Ovary (tissue), 9 donors: ENCODE measurements around the gene GNG11. TPM values are rescaled to one million over a fixed set of nuclear protein-coding genes. Genes with fewer than 3 reads are reported as not detected.

Experiments
- DNase-seq, 5 donors: peaks; one replicate each; pipeline ENCODE4 v3.0.0-alpha.2; 2019 to 2020
- H3K27ac ChIP-seq, 2 donors: fragments of 200-600 bp; one replicate each; pipeline versions ENCODE4 v1.5.1 to v1.8.0; 2019 to 2022
- H3K27me3 ChIP-seq: fragments of 200-600 bp; one replicate; pipeline ENCODE4 v1.8.0; 2022
- H3K36me3 ChIP-seq: fragments of 200-600 bp; sonication (generic); one replicate; pipeline ENCODE4 v1.5.1; 2019
- H3K4me1 ChIP-seq: one replicate; pipeline ENCODE4 v1.8.1; 2013; ENCODE audit warnings: mild to moderate bottlenecking, moderate library complexity; ENCODE audit not compliant: insufficient read depth
- H3K4me3 ChIP-seq: fragments of 200-600 bp; sonication (generic); one replicate; pipeline ENCODE4 v1.5.1; 2017
- H3K9me3 ChIP-seq, 2 donors: fragments of 200-600 bp in 1 of 2; sonication (generic) in 1 of 2; one replicate each; pipeline versions ENCODE4 v1.5.1 to v1.8.1; 2013 to 2019; ENCODE audit warnings: mild to moderate bottlenecking in 1 of 2, moderate library complexity in 1 of 2
- EP300 ChIP-seq: sonication (generic); formaldehyde crosslinking; IDR thresholded peaks from one replicate; pipeline ENCODE4 v1.6.1; 2017; ENCODE audit warnings: antibody characterized with exemption
- POLR2A ChIP-seq: fragments of 450-650 bp; IDR thresholded peaks from one replicate; pipeline ENCODE4 v1.6.1; 2017; ENCODE audit warnings: antibody characterized with exemption, mild to moderate bottlenecking, moderate library complexity
- whole genome bisulfite sequencing, 3 donors: extraction: QIAGEN DNeasy Blood & Tissue Kit in 1 of 3; methylation state at CpG; one replicate each; pipeline versions ENCODE4 v1.1.5 to v1.1.7; 2013 to 2017; 5-methylcytosine and 5-hydroxymethylcytosine counted together
- intact Hi-C, 4 donors: fragments of 100-400 bp; cut with DNase I; formaldehyde crosslinking; loops; one replicate each; pipeline versions ENCODE4 v1.11.0 to v1.15.1; 2022 to 2023
- polyA plus RNA-seq, 2 donors: library from polyadenylated mRNA; stranded (reverse); fragments of 200-250 nt in 1 of 2; fragments of 350-450 nt in 1 of 2; fragmentation: Illumina TruSeq in 1 of 2; extraction: RNeasy Lipid Tissue Mini Kit (QIAGEN cat#74804) in 1 of 2; gene quantifications; one replicate each; pipeline ENCODE4 v1.2.3, GENCODE V29; 2013 to 2014
- total RNA-seq, 7 donors: library from RNA; depleted of rRNA in 2 of 7; stranded (reverse); fragments of >200 nt in 2 of 7; fragmentation: NEBNext Ultra II Directional in 3 of 7; extraction: Animal tissue kit (Norgen Biotek cat#: 25700) in 3 of 7; gene quantifications; one replicate each; pipeline versions ENCODE4 v1.1.0 to v1.2.4, GENCODE V29; 2016 to 2023
- TF ChIP-seq, protein P1 (sequence below), 3 donors: fragments of 450-650 bp in 2 of 3; fragments of 200-600 bp in 1 of 3; IDR thresholded peaks; one replicate each; pipeline versions ENCODE4 v1.5.1 to v1.8.0; 2016 to 2022; ENCODE audit warnings: antibody characterized with exemption in 3 of 3, mild to moderate bottlenecking in 1 of 3
- donor health status: DM: no; HTN: no; CAD: no; lungs with moderate emphysema.
- donor health status: DM: no; HTN: no; CAD: no.
- donor health status: Bipolar disorder and iron deficiency.
- donor health status: DM: yes; HTN: yes; CAD: no.
- donor health status: DM: no; HTN: no; CAD: no.
- donor health status: DM: yes; HTN: yes; CAD: no.

GNG11 gene
- total and polyA plus RNA-seq, 9 donors, result 34.8 to 81.0 (median 46.4) TPM

DNA sequence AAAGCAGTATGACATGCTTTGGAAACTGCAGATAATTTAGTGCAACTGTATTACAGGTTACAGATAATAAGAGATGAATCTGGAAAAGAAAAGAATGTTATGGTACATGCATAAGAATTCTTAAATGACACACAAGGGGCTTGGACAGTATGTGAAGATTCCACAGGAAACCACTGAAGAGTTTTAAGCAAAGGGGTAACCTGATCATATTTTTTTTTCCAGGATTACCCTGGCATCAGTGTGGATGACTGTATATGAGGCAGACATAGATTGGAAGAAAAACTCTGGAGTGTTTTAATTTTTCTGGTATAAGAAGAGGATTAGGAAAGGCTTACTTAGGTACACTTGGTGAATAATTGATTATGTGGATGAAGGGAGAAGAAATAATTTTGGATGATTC is 39.1 kb upstream of the GNG11 start:
- intact Hi-C loops, result no loop called here
- H3K9me3 ChIP-seq, result no peaks in the 10 kb centered on the region
- H3K27ac ChIP-seq, result no peak overlapping the region
- no peaks in the 10 kb centered on the region for H3K4me1 ChIP-seq
- no peaks in the 10 kb centered on the region for H3K36me3 ChIP-seq
- DNase-seq, result no peak
- H3K27me3 ChIP-seq, result no peaks in the 10 kb centered on the region
- TF ChIP-seq, protein P1, sequence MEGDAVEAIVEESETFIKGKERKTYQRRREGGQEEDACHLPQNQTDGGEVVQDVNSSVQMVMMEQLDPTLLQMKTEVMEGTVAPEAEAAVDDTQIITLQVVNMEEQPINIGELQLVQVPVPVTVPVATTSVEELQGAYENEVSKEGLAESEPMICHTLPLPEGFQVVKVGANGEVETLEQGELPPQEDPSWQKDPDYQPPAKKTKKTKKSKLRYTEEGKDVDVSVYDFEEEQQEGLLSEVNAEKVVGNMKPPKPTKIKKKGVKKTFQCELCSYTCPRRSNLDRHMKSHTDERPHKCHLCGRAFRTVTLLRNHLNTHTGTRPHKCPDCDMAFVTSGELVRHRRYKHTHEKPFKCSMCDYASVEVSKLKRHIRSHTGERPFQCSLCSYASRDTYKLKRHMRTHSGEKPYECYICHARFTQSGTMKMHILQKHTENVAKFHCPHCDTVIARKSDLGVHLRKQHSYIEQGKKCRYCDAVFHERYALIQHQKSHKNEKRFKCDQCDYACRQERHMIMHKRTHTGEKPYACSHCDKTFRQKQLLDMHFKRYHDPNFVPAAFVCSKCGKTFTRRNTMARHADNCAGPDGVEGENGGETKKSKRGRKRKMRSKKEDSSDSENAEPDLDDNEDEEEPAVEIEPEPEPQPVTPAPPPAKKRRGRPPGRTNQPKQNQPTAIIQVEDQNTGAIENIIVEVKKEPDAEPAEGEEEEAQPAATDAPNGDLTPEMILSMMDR (IDR thresholded peaks at IDR 0.05), result no peak
- no peak for TF ChIP-seq EP300
- TF ChIP-seq POLR2A, result no peak
- no peak overlapping the region for H3K4me3 ChIP-seq

DNA sequence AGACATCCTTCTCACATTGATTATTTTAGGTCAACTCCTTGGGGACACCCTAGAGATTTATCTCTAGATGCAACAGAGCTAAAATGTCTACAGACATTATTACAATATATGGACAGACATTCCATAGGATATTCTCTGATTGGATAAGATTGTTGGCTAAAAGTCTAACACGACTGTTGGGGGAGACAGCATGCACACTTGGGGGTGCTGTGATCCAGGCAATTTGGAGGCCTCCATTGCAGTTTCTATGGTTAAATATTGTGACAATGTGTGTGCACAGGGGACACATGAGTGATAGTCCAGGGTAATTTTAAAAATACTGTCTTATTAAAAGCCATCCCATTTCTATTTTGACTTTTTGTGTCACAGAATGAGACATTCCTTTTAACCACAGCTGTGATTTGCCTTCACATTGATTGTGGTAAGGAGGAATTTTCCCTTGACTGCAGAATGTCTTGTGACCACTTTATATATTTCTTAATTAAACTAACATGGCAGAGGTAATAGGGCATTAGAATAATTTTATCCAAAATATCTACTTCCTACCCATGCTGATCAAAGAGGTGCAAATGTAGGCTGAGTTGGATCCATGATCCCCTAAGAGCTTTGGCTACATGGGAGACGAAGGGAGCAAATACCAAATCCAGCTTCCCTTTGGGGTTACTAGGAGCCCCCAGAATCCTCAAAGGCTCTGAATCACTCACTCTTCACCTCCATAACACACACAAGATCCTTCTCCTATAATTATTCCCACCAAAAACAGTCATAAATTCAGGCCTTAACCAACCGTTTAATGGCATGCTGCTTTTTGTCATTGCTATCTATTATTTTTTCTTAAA is 38.2 kb upstream of the GNG11 start:
- no peak for TF ChIP-seq EP300
- TF ChIP-seq POLR2A, result no peak
- TF ChIP-seq, protein P1 (IDR thresholded peaks at IDR 0.05), result no peak
- H3K4me3 ChIP-seq, result no peak overlapping the region
- DNase-seq, result no peak
- intact Hi-C loops, result no loop called here
- no peak overlapping the region for H3K27ac ChIP-seq
- H3K27me3 ChIP-seq, result no peaks in the 10 kb centered on the region
- 81 to 88% (median 81%) methylated on average over 3 of the region's 3 CpGs for WGBS, 3 donors
- no peaks in the 10 kb centered on the region for H3K36me3 ChIP-seq
- no peaks in the 10 kb centered on the region for H3K4me1 ChIP-seq
- no peaks in the 10 kb centered on the region for H3K9me3 ChIP-seq

- Histone ChIP-seq H3K9me3 (no peaks in the 10 kb centered on the region), H3K36me3 (no peaks in the 10 kb centered on the region), H3K27ac (no peak overlapping the region), H3K4me3 (no peak overlapping the region), H3K27me3 (no peaks in the 10 kb centered on the region), H3K4me1 (no peaks in the 10 kb centered on the region)
- intact Hi-C loops, result no loop called here
- TF ChIP-seq, protein P1 (IDR thresholded peaks at IDR 0.05), result no peak
- TF ChIP-seq POLR2A, result no peak
- TF ChIP-seq EP300, result no peak
- no peak for DNase-seq
Observed at GRCh38 chr7:93883917-93884345, 37.6 kb upstream of the GNG11 start.

GRCh38 chr7:93884541-93884940 is 37.0 kb upstream of the GNG11 start:
- WGBS, 3 donors, result 41 to 89% (median 88%) methylated on average over 1 of the region's 1 CpG
- no peaks in the 10 kb centered on the region for H3K27me3 ChIP-seq
- no peak overlapping the region for H3K4me3 ChIP-seq
- no peak for DNase-seq
- intact Hi-C loops, result no loop called here
- H3K36me3 ChIP-seq, result no peaks in the 10 kb centered on the region
- no peak overlapping the region for H3K27ac ChIP-seq
- TF ChIP-seq POLR2A (no peak), EP300 (no peak)
- TF ChIP-seq, protein P1 (IDR thresholded peaks at IDR 0.05), result no peak
- H3K9me3 ChIP-seq, result no peaks in the 10 kb centered on the region
- no peaks in the 10 kb centered on the region for H3K4me1 ChIP-seq
